ENCODE data around the gene TNFSF9.
"Not testable (repeated sequence)": the region's sequence is repeated elsewhere in the genome, so short reads cannot be mapped to it uniquely, and the experiment has no call there.

TNFSF9 gene

DNA sequence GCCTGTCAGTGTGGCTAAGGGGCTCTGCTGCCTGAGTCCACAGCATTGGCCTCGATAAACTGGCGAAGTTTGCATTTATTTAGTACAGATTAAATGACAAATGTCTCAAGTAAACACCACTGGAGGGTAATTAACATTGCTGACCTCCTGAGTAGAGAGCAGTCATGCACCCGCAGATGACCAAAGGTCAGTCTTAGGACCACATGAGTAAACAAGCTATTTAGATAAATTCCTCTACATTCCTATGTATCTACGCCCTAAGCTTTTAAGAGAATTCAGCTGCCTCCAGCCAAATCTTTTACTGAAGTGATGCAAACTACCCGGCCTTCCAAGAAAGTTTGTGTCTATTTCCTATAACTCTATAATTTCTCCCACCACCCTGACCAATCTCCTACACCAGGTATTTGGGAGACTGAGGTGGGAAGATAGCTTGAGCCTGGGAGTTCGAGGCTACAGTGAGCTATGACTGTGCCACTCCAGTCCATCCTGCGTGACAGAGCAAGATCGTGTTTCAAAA, 37.2 kb downstream of the TNFSF9 start:
- FAIRE-seq (no peak), DNase-seq (ENCODE audit: extremely low spot score, insufficient read length, low read depth) (no peak)

DNA sequence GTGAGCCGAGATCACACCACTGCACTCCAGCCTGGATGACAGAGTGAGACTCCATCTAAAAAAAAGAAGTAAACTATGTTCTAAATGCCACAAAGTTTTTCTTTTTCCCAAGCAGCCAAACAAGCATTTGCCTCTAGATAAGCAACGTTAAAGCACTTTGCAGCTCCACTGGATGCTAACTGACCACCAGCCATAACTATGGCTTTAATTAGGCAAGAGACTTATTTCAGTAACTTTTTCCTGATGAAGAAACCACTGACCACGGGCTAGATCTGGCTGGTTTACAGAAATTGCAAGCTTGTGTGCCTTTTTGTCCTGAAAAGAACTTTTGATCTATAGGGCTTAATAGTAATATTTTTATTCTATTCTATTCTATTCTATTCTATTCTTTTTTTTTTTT, 38.0 kb downstream of the TNFSF9 start:
- DNase-seq (ENCODE audit: extremely low spot score, insufficient read length, low read depth) (no peak), FAIRE-seq (no peak)

DNA sequence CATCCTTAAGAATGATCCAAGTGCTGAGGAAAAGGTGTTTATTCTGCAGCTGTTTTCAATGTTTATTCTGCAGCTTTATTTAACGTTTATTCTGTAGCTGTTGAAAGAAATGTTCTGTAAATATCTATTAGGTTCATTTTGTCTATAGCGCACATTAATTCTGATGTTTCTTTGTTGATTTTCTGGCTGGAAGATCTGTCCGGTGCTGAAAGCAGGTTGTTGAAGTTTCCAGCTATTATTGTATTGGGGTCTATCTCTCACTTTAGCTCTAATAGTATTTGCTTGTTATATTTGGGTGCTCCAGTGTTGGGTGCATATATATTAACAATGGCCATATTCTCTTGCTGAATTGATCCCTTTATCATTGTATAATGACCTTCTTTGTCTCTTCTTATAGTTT, 39.9 kb downstream of the TNFSF9 start:
- FAIRE-seq (no peak), DNase-seq (ENCODE audit: extremely low spot score, insufficient read length, low read depth) (no peak)

DNA sequence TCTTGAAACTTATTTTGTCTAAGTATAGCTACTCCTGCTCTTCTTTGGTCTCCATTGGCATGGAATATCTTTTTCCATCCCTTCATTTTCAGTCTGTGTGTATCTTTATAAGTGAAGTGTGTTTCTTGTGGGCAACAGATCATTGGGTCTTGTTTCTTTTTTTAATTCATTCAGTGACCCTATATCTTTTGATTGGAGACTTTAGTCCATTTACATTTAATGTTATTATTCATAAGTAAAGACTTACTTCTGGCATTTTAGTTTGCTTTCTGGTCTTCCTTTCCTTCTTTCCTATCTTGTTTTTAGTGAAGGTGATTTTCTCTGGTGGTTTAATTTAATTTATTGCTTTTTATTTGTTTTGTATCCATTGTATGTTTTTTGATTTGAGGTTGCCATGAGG, 40.3 kb downstream of the TNFSF9 start:
- DNase-seq (ENCODE audit: extremely low spot score, insufficient read length, low read depth) (no peak), FAIRE-seq (no peak)

DNA sequence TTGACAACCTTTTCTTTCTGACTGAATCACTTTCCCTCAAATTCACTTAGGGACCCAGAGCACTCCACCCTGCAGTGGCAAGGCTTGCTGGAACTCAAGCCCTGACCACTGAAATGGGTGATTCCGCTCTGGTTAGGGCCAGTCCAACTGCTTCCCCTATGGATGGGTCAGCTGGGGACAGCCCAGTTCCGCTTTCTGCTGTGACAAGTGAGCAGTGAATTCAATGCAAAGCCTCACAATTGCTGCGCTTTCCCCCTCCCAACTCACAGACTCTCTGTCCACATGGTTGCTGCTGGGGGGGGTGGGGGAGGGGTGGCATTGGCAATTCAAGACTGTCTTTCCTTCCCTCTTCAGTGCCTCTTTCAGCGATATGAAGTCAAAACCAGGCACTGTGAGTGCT, 41.4 kb downstream of the TNFSF9 start:
- DNase-seq (ENCODE audit: extremely low spot score, insufficient read length, low read depth) (no peak), FAIRE-seq (no peak)

DNA sequence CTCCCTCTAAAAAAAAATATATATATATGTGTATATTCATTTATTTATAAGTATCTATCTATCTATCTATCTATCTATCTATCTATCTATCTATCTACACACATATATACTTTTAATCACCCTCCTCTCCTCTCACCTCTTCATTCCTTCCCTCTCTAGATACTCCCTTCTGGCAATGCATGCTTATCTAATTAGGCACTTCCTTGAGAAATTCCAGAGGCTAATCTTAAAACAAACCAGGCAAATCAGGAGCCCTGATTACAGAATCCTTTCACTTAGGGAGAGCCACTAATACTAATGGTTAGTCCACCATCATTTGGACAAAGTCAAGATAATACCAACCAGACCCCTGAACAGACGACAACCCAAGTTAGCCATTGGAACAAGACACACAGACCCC, 42.5 kb downstream of the TNFSF9 start:
- DNase-seq (ENCODE audit: extremely low spot score, insufficient read length, low read depth) (no peak), FAIRE-seq (no peak)

DNA sequence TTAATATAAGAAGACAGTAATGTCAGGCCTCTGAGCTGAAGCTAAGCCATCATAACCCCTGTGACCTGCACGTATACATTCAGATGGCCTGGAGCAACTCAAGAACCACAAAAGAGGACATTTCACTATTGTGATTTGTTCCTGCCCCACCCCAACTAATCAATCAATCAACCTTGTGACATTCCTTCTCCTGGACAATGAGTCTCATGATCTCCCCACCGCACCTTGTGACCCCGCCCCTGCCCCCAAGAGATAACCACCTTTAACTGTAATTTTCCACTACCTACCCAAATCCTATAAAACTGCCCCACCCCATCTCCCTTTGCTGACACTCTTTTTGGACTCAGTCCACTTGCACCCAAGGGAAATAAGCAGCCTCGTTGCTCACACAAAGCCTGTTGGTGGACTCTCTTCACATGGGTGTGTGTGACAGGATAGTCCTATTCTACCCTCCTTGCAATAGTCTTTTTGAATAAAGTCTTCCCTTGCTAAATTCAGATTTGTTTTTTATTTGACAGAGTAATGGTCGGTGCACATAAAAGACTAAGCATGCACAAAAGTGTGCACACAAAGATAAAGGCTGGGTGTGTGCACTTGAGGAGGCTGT, 46.1 kb downstream of the TNFSF9 start:
- DNase-seq (ENCODE audit: extremely low spot score, insufficient read length, low read depth) (no peak), FAIRE-seq (peak; percentile 45)

DNA sequence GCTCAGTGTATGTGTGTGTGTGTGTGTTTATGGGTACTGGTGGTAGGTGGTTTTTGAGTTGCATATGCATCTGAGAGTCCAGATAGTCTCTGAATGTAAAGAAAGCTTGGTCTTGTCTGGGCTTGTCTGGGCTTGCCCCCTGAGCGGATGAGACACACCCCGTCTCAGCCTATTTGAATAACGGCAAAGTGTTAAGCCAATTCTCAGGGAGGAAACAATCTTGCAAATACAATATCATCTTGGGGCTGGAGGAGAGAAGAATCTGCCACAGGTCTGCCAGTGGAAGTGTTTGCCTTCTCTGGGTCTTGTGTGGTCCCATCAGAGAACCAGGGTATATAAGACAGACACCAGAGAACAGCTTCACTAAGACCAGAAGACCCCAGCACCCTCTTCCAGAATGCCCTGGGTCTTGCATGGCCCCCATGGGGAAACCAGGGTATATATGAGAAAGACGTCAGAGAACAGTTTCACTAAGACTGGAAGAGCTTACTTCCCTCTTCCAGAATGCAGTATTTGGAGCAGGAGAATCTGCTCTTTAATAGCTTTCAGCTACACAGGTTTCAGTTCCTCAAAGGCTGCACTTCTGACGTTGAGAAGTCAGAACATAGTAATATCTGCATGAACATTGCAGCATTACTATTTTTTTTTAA, 46.8 kb downstream of the TNFSF9 start:
- DNase-seq (ENCODE audit: extremely low spot score, insufficient read length, low read depth): no peak

DNA sequence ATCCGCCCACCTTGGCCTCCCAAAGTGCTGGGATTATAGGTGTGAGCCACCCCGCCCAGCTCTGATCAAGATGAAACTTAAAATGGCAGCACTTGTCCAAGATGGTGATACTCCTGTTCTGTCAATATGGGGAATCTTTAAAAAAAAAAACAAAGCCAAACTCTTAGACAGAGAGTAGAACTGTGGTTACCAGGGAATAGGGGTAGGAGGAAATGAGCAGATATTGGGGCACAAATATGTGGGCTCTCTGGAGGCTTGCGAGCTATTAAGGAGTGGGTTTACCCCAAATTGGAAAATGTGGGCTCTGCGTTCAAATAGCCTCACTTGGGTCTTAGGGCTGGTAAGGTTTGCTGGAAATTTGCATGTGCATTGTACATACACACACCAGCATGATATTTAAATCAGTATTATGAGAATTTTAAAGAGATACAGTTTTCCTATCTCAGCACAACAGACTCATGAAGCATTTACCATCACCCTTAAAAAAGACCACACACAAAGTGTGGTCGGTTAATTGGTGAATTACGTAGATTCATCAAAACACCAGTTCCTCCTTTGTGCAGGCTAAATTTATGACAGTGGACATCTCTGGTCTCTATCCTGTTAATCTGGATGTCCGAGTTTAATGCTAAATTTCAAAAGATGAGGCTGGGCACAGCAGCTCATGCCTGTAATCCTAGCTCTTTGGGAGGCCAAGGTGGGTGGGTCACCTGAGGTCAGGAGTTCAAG, 48.8 kb downstream of the TNFSF9 start:
- DNase-seq (ENCODE audit: extremely low spot score, insufficient read length, low read depth): no peak
- FAIRE-seq: no peak

More for the DNA sequence above, 46.8 kb downstream of the TNFSF9 start:
- FAIRE-seq: peak; percentile 97

DNA sequence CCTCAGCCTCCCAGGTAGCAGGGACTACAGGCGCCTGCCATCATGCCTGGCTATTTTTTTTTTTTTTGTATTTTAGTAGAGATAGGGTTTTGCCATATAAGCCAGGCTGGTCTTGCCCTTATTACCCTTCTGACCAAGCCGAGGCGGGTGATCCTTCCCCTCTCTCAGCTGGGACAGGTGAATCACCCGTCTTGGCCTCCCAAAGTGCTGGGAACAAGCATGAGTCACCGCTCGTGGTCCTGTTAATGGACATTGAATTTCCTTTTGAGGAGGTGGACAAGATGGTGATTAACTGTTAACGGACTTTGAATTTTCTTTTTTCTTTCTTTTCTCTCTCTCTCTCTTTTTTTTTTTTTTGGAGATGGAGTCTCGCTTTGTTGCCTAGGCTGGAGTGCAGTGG, 49.5 kb downstream of the TNFSF9 start:
- DNase-seq (ENCODE audit: extremely low spot score, insufficient read length, low read depth): no peak

DNA sequence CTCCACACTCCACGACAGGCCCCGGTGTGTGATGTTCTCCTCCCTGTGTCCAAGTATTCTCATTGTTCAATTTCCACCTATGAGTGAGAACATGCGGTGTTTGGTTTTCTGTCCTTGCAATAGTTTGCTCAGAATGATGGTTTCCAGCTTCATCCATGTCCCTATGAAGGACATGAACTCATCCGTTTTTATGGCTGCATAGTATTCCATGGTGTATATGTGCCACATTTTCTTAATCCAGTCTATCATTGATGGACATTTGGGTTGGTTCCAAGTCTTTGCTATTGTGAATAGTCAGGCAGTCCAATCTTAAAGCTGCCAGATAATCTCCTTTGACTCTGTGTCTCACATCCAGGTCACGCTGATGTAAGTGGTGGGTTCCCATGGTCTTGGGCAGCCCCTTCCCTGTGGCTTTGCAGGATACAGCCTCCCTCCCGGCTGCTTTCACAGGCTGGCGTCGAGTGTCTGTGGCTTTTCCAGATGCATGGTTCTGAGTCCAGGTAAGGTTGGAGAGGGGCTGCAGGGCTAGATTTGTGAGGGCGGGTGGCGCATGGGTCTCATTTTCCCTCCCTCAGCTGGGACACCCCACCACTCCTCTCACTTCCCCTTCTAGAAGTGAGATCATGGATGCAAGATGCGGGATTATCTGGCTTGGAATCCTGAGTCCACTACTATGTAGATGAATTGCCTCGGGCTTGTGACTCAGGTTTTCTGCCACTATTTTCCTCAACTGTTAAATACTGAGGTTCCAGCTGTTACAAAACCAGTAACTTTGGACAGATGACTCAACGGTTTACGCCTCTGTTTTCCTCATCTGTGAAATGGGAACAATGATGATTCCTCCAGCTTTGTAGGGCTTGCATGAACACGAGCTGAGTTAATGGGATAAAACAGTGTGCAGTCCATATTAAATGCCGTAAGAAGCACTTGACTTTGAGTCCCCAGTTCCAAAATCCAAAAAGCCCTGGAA, 52.0 kb downstream of the TNFSF9 start:
- not testable (repeated sequence) for FAIRE-seq

More for the DNA sequence above, 49.5 kb downstream of the TNFSF9 start:
- no peak for FAIRE-seq

More for the DNA sequence above, 52.0 kb downstream of the TNFSF9 start:
- not testable (repeated sequence) for DNase-seq (ENCODE audit: extremely low spot score, insufficient read length, low read depth)

Data from GM18507 (cell line).